Peyer's patch (tissue), 4 donors: ENCODE results near the gene MAP4K3. TPM values are rescaled to one million over a fixed set of nuclear protein-coding genes. Genes with fewer than 3 reads are reported as not detected.

Experiments used
- DNase-seq, 3 donors: peaks; one replicate each; pipeline ENCODE4 v3.0.0-alpha.2; 2017 to 2019
- H3K27ac ChIP-seq, 4 donors: fragments of 200-600 bp; sonication (generic); one replicate each; pipeline ENCODE4 v1.5.1; 2016 to 2019
- H3K27me3 ChIP-seq, 2 donors: fragments of 200-600 bp; sonication (generic); one replicate each; pipeline ENCODE4 v1.5.1; 2019
- H3K36me3 ChIP-seq, 3 donors: fragments of 200-600 bp; sonication (generic); one replicate each; pipeline ENCODE4 v1.5.1; 2016 to 2019
- H3K4me1 ChIP-seq, 4 donors: fragments of 200-600 bp; sonication (generic); one replicate each; pipeline ENCODE4 v1.5.1; 2016 to 2019
- H3K4me3 ChIP-seq, 4 donors: fragments of 200-600 bp; sonication (generic); 1 replicate in 3 of 4; 2 replicates in 1 of 4; pipeline ENCODE4 v1.5.1; 2016 to 2019; ENCODE audit warnings: mild to moderate bottlenecking in 1 of 4
- H3K9me3 ChIP-seq, 4 donors: fragments of 200-600 bp; sonication (generic); one replicate each; pipeline ENCODE4 v1.5.1; 2016 to 2019; ENCODE audit warnings: mild to moderate bottlenecking in 1 of 4
- CTCF ChIP-seq, 6 experiments: fragments of 450-650 bp in 4 of 6; fragments of 200-600 bp in 2 of 6; sonication (generic) in 1 of 6; IDR thresholded peaks; one replicate each; pipeline ENCODE4 v1.5.1; 2017 to 2019; ENCODE audit warnings: antibody characterized with exemption in 6 of 6, mild to moderate bottlenecking in 3 of 6, moderate library complexity in 1 of 6
- POLR2A ChIP-seq, 2 donors: fragments of 450-650 bp; IDR thresholded peaks; one replicate each; pipeline ENCODE4 v1.5.1; 2017; ENCODE audit warnings: antibody characterized with exemption in 2 of 2, mild to moderate bottlenecking in 2 of 2, moderate library complexity in 2 of 2
- total RNA-seq, 4 donors: library from RNA; depleted of rRNA; stranded (reverse); fragments of >200 nt; gene quantifications; one replicate each; pipeline ENCODE4 v1.1.0, GENCODE V29; 2016

The MAP4K3 gene
- total RNA-seq, 4 donors from 2014 or later: 41.3 to 80.9 (median 43.9) TPM

GRCh38 chr2:39469807-39470206, 32.7 kb upstream of the MAP4K3 start:
- no peaks in the 10 kb centered on the region for H3K36me3 ChIP-seq
- no peak overlapping the region for H3K4me3 ChIP-seq
- H3K27me3 ChIP-seq: no peaks in the 10 kb centered on the region
- peaks cover 0 to 29% (median 5%) of the 10 kb centered on the region in 4 donors for H3K4me1 ChIP-seq
- no peaks in the 10 kb centered on the region for H3K9me3 ChIP-seq
- peak overlapping the region in 2 of 4 donors; percentile 14 to 42 for H3K27ac ChIP-seq
- TF ChIP-seq CTCF (IDR thresholded peaks at IDR 0.05): no peak
- TF ChIP-seq POLR2A (IDR thresholded peaks at IDR 0.05): no peak
- peak in 2 of 3 donors; percentile 42 to 69 for DNase-seq

GRCh38 chr2:39468579-39469451, 31.7 kb upstream of the MAP4K3 start:
- DNase-seq: no peak
- H3K4me1 ChIP-seq: peaks cover 0 to 29% (median 5%) of the 10 kb centered on the region in 4 donors

GRCh38 chr2:39466311-39466710, 29.2 kb upstream of the MAP4K3 start:
- Histone ChIP-seq H3K4me3 (no peak overlapping the region), H3K9me3 (no peaks in the 10 kb centered on the region), H3K27me3 (no peaks in the 10 kb centered on the region), H3K36me3 (no peaks in the 10 kb centered on the region), H3K27ac (no peak overlapping the region), H3K4me1 (peaks cover 0 to 29% (median 5%) of the 10 kb centered on the region in 4 donors)
- TF ChIP-seq CTCF (IDR thresholded peaks at IDR 0.05) (no peak), POLR2A (IDR thresholded peaks at IDR 0.05) (no peak)
- no peak for DNase-seq

More at GRCh38 chr2:39468579-39469451, 31.7 kb upstream of the MAP4K3 start:
- H3K36me3 ChIP-seq: no peaks in the 10 kb centered on the region
- no peaks in the 10 kb centered on the region for H3K27me3 ChIP-seq
- H3K27ac ChIP-seq: peak overlapping the region in 2 of 4 donors; percentile 40 to 64
- no peak overlapping the region for H3K4me3 ChIP-seq
- no peaks in the 10 kb centered on the region for H3K9me3 ChIP-seq
- TF ChIP-seq POLR2A (IDR thresholded peaks at IDR 0.05): no peak
- TF ChIP-seq CTCF (IDR thresholded peaks at IDR 0.05): no peak

- DNase-seq: no peak
- H3K36me3 ChIP-seq: no peaks in the 10 kb centered on the region
- no peaks in the 10 kb centered on the region for H3K27me3 ChIP-seq
- no peak overlapping the region for H3K27ac ChIP-seq
- TF ChIP-seq POLR2A (IDR thresholded peaks at IDR 0.05): no peak
- H3K4me3 ChIP-seq: no peak overlapping the region
- peaks cover 0 to 23% (median 4%) of the 10 kb centered on the region in 4 donors for H3K4me1 ChIP-seq
- H3K9me3 ChIP-seq: no peaks in the 10 kb centered on the region
Measured at GRCh38 chr2:39464864-39465263, 27.8 kb upstream of the MAP4K3 start.

- Histone ChIP-seq H3K36me3 (peaks cover 0 to 6% (median 0%) of the 10 kb centered on the region in 3 donors), H3K4me1 (no peaks in the 10 kb centered on the region), H3K27ac (no peak overlapping the region), H3K9me3 (no peaks in the 10 kb centered on the region), H3K4me3 (no peak overlapping the region), H3K27me3 (no peaks in the 10 kb centered on the region)
- no peak for DNase-seq
- TF ChIP-seq CTCF (IDR thresholded peaks at IDR 0.05) (no peak), POLR2A (IDR thresholded peaks at IDR 0.05) (no peak)
Measured at GRCh38 chr2:39455826-39456225, 18.7 kb upstream of the MAP4K3 start.

- Histone ChIP-seq H3K4me1 (no peaks in the 10 kb centered on the region), H3K4me3 (no peak overlapping the region), H3K36me3 (peaks cover 0 to 6% (median 0%) of the 10 kb centered on the region in 3 donors), H3K27ac (no peak overlapping the region), H3K9me3 (no peaks in the 10 kb centered on the region), H3K27me3 (no peaks in the 10 kb centered on the region)
- DNase-seq: no peak
- no peak for TF ChIP-seq POLR2A (IDR thresholded peaks at IDR 0.05)
- TF ChIP-seq CTCF (IDR thresholded peaks at IDR 0.05): no peak
Measured at GRCh38 chr2:39452396-39452795, 15.3 kb upstream of the MAP4K3 start.
